Activated naive CD8-positive, alpha-beta T cell treated with anti-CD3 and anti-CD28 coated beads, Interleukin-2, amount 50 U/mL, for 16 hours (primary cell): Measurements from ENCODE around the gene APELA.
"Not testable (repeated sequence)": the region's sequence is repeated elsewhere in the genome, so short reads cannot be mapped to it uniquely, and the experiment has no call there.

ENCODE experiments used
- DNase-seq: peaks from one replicate; pipeline ENCODE4 v3.0.0-alpha.2; 2020; ENCODE audit warnings: low read depth, low spot score

Gene APELA, protein sequence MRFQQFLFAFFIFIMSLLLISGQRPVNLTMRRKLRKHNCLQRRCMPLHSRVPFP

GRCh38 chr4:164876700-164877324 is at the start of gene APELA:
APELA (plus strand) TSS chr4:164877178; CDS start chr4:164877332, 154 bp downstream.
- no peak for DNase-seq

DNA sequence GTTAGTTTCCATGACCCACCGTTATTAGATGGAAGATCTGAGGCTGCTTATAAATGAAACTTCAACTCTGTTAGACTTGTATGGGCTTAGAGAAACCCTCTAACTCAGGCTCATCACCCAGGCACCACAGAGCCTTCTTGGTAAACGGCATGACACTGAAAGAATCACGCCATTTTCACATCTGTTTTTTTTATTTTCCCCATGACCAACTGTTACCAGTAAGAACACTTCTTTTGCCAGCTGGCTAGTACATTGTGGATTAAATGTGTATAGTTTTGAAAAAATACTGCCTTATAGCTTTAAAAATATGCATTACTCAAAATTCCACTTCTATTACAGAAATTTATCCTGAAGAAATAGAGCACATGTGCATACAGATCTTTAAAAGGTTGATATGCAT is 48.0 kb upstream of the APELA start:
- no peak for DNase-seq

GRCh38 chr4:164846566-164846965 is 30.4 kb upstream of the APELA start:
- no peak for DNase-seq

- DNase-seq, result no peak
Measured at GRCh38 chr4:164847016-164847415, 30.0 kb upstream of the APELA start.

DNA sequence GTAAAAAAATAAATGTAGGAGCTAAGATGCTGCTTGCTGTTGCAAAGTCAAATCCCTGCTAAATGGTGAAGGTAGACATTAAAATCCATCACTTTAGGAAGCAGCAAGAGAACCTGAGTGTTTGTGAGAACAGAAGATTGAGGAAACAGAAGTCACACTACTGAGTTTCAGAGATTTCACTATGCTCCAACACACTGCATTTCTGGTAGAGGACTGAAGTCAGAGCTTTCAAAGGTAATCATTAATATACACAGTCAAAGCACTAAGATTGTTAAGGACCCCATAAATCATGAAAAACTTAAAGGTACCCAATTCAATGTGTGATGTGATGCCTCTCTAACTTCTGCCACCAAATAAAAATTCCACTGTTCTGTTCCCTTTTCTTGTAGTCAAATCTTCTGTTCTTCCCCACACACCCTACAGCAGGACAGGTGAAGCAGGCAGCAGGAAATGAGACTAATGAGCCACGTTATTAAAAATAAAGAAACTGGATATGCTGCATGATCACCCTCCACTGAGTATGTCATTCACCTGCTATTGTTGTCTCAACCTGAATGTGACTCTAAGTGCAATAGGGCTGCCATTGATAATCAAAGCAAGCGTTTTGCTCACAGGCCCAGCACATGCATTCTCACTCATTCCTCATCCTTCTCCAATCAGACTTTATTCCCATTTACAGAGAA is 28.9 kb upstream of the APELA start:
- no peak for DNase-seq

GRCh38 chr4:164856396-164856795 is 20.6 kb upstream of the APELA start:
- no peak for DNase-seq

- no peak for DNase-seq
Measured at GRCh38 chr4:164866817-164867490, 10.0 kb upstream of the APELA start.

DNA sequence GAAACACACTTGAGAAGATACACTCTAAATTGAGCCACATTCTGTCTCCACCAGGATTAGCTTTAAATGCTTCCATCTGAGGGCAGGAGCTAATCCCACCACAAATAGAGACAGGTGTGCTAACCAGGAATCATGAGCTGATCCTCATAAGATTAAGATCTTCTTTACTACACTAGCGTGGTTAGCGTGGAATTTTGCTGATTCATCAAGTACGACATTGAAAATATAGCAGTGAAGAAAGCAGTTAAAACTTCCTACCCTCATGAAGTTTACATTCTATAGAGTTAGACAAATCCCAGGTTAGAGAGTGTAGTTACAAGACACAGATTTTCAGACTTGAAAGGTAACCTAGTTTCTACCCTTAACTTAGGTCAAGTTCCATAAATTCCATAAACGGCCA is 5.3 kb upstream of the APELA start:
- DNase-seq, result no peak

DNA sequence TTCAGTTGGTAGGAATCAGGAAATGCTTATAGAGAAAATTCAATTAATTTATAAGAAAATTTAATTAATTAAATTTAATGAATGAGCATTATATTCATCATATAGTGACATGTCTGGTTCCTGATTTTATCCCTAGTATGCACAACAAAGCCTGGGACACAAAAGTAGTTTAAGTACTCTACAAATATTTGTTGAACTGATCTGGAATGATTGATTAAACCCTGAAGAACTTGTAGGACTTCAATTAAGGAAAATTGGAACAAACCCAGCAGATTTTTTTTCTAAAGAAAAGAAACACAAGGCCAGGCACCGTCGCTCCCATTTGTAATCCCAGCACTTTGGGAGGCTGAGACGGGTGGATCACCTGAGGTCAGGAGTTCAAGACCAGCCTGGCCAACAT is 4.5 kb upstream of the APELA start:
- DNase-seq, result no peak

- no peak for DNase-seq
Measured at GRCh38 chr4:164874789-164875188, 2.2 kb upstream of the APELA start.

- no peak for DNase-seq
Measured at GRCh38 chr4:164880489-164881262, 3.7 kb downstream of the APELA start.

GRCh38 chr4:164888096-164888715 is 11.2 kb downstream of the APELA start:
- DNase-seq, result no peak

GRCh38 chr4:164890691-164891090 is 13.7 kb downstream of the APELA start:
- no peak for DNase-seq

- no peak for DNase-seq
Measured at GRCh38 chr4:164892018-164892417, 15.0 kb downstream of the APELA start.

- DNase-seq, result no peak
Measured at GRCh38 chr4:164894702-164895101, 17.7 kb downstream of the APELA start.

DNA sequence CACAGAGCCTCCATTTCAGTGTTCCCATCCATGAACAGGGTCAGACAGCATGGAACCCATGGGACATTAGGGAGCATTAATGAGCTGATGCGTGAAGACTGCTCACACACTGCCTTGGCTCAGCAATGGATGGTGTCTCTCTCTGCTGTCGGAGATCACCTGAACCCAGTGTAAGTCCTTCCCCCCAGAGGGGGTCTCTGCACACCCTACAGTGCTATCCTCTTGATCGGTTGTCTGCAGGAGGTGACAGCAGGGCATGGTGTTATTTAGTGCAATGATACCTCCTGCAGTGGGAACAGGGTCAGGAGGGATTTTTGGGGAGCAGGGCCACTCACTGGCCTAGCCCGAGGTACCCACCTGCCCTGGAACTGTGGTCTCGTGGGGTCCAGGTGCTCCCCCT is 25.6 kb downstream of the APELA start:
- no peak for DNase-seq

DNA sequence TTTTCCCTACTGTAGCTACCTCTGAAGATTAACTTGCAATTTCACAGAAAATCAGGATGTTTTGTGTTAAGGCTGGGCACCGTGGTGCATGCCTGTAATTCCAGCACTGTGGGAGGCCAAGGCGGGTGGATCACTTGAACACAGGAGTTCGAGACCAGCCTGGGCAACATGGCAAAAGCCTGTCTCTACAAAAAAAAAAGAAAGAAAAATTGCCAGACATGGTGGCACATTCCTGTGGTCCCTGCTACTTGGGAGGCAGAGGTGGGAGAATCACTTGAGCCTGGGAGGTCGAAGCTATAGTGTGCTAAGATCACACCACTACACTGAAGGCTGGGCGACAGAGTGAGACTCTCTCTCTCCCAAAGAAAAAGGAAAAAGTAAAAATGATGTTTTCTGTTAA is 27.4 kb downstream of the APELA start:
- no peak for DNase-seq

DNA sequence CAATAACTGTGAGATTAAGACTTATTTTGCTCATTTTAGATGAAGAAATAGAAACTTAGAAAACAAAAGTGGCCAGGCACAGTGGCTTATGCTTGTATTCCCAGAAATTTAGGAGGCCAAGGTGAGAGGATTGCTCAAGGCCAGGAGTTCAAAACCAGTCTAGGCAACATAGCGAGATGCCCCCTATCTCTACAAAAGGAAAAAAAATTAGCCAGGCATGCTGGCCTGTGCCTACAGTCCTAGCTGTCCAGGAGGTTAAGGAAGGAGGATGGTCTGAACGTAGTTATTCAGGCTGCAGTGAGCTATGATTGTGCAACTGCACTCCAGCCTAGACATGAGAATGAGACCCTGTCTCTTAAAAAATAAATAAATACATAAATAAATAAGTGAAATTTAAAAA is 28.0 kb downstream of the APELA start:
- DNase-seq, result no peak

GRCh38 chr4:164906368-164906767 is 29.4 kb downstream of the APELA start:
- DNase-seq, result no peak

GRCh38 chr4:164913506-164913905 is 36.5 kb downstream of the APELA start:
- DNase-seq, result not testable (repeated sequence)

- no peak for DNase-seq
Measured at GRCh38 chr4:164918956-164919355, 42.0 kb downstream of the APELA start.
